ENCODE results near the gene NCKAP1. TPM values are rescaled to one million over a fixed set of nuclear protein-coding genes. Genes with fewer than 3 reads are reported as not detected.
"Not testable (repeated sequence)": the region's sequence is repeated elsewhere in the genome, so short reads cannot be mapped to it uniquely, and the experiment has no call there.

Gene NCKAP1
- total and polyA plus RNA-seq, 7 donors: 39.6 to 206 (median 160) TPM

- no peak overlapping the region for H3K4me3 ChIP-seq
- no peak for TF ChIP-seq CTCF (IDR thresholded peaks at IDR 0.05)
- TF ChIP-seq POLR2AphosphoS5 (IDR thresholded peaks at IDR 0.05): no peak
- no peak for TF ChIP-seq POLR2A (IDR thresholded peaks at IDR 0.05)
- TF ChIP-seq EP300 (IDR thresholded peaks at IDR 0.05): no peak
- no peak overlapping the region for H3K27ac ChIP-seq
- no peaks in the 10 kb centered on the region for H3K9me3 ChIP-seq
- no peaks in the 10 kb centered on the region for H3K4me1 ChIP-seq
- WGBS, 2 donors: 85 to 94% methylated on average over 11 of the region's 11 CpGs
- intact Hi-C loops (cut with DNase I): no loop called here
- no peaks in the 10 kb centered on the region for H3K27me3 ChIP-seq
- no peaks in the 10 kb centered on the region for H3K36me3 ChIP-seq
- DNase-seq: no peak
Observed at GRCh38 chr2:182893666-182894065, 144.6 kb downstream of the NCKAP1 start.

GRCh38 chr2:182893035-182893434, 145.2 kb downstream of the NCKAP1 start:
- H3K4me1 ChIP-seq; intact Hi-C loops (cut with DNase I); H3K27ac ChIP-seq; H3K36me3 ChIP-seq; H3K4me3 ChIP-seq; DNase-seq; H3K27me3 ChIP-seq; H3K9me3 ChIP-seq: not testable (repeated sequence)
- WGBS, 2 donors: 90 to 93% methylated on average over 7 of the region's 7 CpGs

- Histone ChIP-seq H3K27me3 (no peaks in the 10 kb centered on the region), H3K4me3 (no peak overlapping the region), H3K9me3 (no peaks in the 10 kb centered on the region), H3K27ac (no peak overlapping the region), H3K4me1 (peaks cover 0 to 10% (median 4%) of the 10 kb centered on the region in 4 donors), H3K36me3 (no peaks in the 10 kb centered on the region)
- no peak for DNase-seq
- TF ChIP-seq CTCF (IDR thresholded peaks at IDR 0.05): no peak
- no peak for TF ChIP-seq POLR2A (IDR thresholded peaks at IDR 0.05)
- TF ChIP-seq POLR2AphosphoS5 (IDR thresholded peaks at IDR 0.05): no peak
- no peak for TF ChIP-seq EP300 (IDR thresholded peaks at IDR 0.05)
- intact Hi-C loops (cut with DNase I): no loop called here
- 67 to 75% methylated on average over 4 of the region's 4 CpGs for WGBS, 2 donors
Observed at GRCh38 chr2:182891611-182892010, 146.6 kb downstream of the NCKAP1 start.

GRCh38 chr2:182890773-182891378, 147.4 kb downstream of the NCKAP1 start:
- H3K9me3 ChIP-seq: no peaks in the 10 kb centered on the region
- no peak for TF ChIP-seq EP300 (IDR thresholded peaks at IDR 0.05)
- TF ChIP-seq POLR2AphosphoS5 (IDR thresholded peaks at IDR 0.05): no peak
- H3K27me3 ChIP-seq: no peaks in the 10 kb centered on the region
- H3K36me3 ChIP-seq: no peaks in the 10 kb centered on the region
- 15 to 50% methylated on average over 3 of the region's 3 CpGs for WGBS, 2 donors
- H3K4me1 ChIP-seq: peaks cover 0 to 10% (median 4%) of the 10 kb centered on the region in 4 donors
- no peak overlapping the region for H3K27ac ChIP-seq
- no peak for DNase-seq
- H3K4me3 ChIP-seq: no peak overlapping the region
- intact Hi-C loops (cut with DNase I): no loop called here

GRCh38 chr2:182890305-182890704, 148.0 kb downstream of the NCKAP1 start:
- WGBS, 2 donors: 24 to 71% methylated on average over 7 of the region's 7 CpGs
- DNase-seq: no peak
- Histone ChIP-seq H3K9me3 (no peaks in the 10 kb centered on the region), H3K36me3 (no peaks in the 10 kb centered on the region), H3K4me1 (peaks cover 0 to 10% (median 4%) of the 10 kb centered on the region in 4 donors), H3K4me3 (no peak overlapping the region), H3K27ac (no peak overlapping the region), H3K27me3 (no peaks in the 10 kb centered on the region)
- TF ChIP-seq CTCF (IDR thresholded peaks at IDR 0.05): no peak
- no peak for TF ChIP-seq EP300 (IDR thresholded peaks at IDR 0.05)
- no peak for TF ChIP-seq POLR2A (IDR thresholded peaks at IDR 0.05)
- TF ChIP-seq POLR2AphosphoS5 (IDR thresholded peaks at IDR 0.05): no peak
- intact Hi-C loops (cut with DNase I): no loop called here

All from sigmoid colon (tissue), 7 donors.